CD14-positive monocyte (primary cell): ENCODE measurements around the gene TAF11L4. TPM values are rescaled to one million over a fixed set of nuclear protein-coding genes. Genes with fewer than 3 reads are reported as not detected.
"Not testable (repeated sequence)": the region's sequence is repeated elsewhere in the genome, so short reads cannot be mapped to it uniquely, and the experiment has no call there.

Source experiments
- DNase-seq, 3 donors: peaks; one replicate each; pipeline ENCODE4 v3.0.0-alpha.2; 2011 to 2022
- H2AFZ ChIP-seq: 2 replicates; pipeline ENCODE4 v1.6.0; 2012; ENCODE audit warnings: mild to moderate bottlenecking, low read depth, low read length, inconsistent platforms; ENCODE audit not compliant: insufficient read depth, poor library complexity, severe bottlenecking
- H3K27ac ChIP-seq, 2 donors: 1 replicate in 1 of 2; 2 replicates in 1 of 2; pipeline ENCODE4 v1.5.1; 2012 to 2013; ENCODE audit warnings: low read length in 2 of 2, control low read depth in 1 of 2, inconsistent platforms in 1 of 2, low read depth in 1 of 2, mild to moderate bottlenecking in 1 of 2
- H3K27me3 ChIP-seq, 2 donors: one replicate each; pipeline versions ENCODE4 v1.6.0 to v1.6.1; 2011 to 2013; ENCODE audit warnings: low read length in 2 of 2; ENCODE audit not compliant: control insufficient read depth in 2 of 2, insufficient read depth in 2 of 2
- H3K36me3 ChIP-seq, 2 donors: replicated peaks in 1 of 2; 1 replicate in 1 of 2; 2 replicates in 1 of 2; pipeline versions ENCODE4 v1.5.1 to v1.6.1; 2012 to 2013; ENCODE audit warnings: low read length in 2 of 2, control low read depth in 1 of 2, inconsistent platforms in 1 of 2, mild to moderate bottlenecking in 1 of 2; ENCODE audit not compliant: insufficient read depth in 2 of 2, control insufficient read depth in 1 of 2
- H3K4me1 ChIP-seq, 2 donors: 1 replicate in 1 of 2; 2 replicates in 1 of 2; pipeline versions ENCODE4 v1.5.1 to v1.6.1; 2012 to 2013; ENCODE audit warnings: low read length in 2 of 2, control low read depth in 1 of 2, inconsistent platforms in 1 of 2, mild to moderate bottlenecking in 1 of 2, moderate library complexity in 1 of 2; ENCODE audit not compliant: insufficient read depth in 2 of 2, control insufficient read depth in 1 of 2
- H3K4me2 ChIP-seq: replicated peaks from 2 replicates; pipeline ENCODE3; 2012; ENCODE audit warnings: low read length, moderate library complexity, mild to moderate bottlenecking; ENCODE audit not compliant: poor library complexity, severe bottlenecking; ENCODE audit errors: extremely low read depth
- H3K4me3 ChIP-seq, 3 experiments: fragments of 200-600 bp in 1 of 3; sonication (generic) in 1 of 3; replicated peaks in 1 of 3; 1 replicate in 2 of 3; 2 replicates in 1 of 3; pipeline ENCODE4 v1.5.1; 2011 to 2013; ENCODE audit warnings: low read length in 3 of 3, mild to moderate bottlenecking in 3 of 3, control low read depth in 2 of 3, low read depth in 2 of 3, inconsistent platforms in 1 of 3, moderate library complexity in 1 of 3
- H3K79me2 ChIP-seq: 2 replicates; pipeline ENCODE4 v1.6.0; 2012; ENCODE audit warnings: mild to moderate bottlenecking, control low read depth, inconsistent platforms, low read length, moderate library complexity; ENCODE audit not compliant: insufficient read depth
- H3K9ac ChIP-seq: 2 replicates; pipeline ENCODE4 v1.6.0; 2017; ENCODE audit warnings: low read length, mild to moderate bottlenecking; ENCODE audit not compliant: insufficient read depth, poor library complexity, severe bottlenecking
- H3K9me3 ChIP-seq, 2 donors: replicated peaks in 1 of 2; 1 replicate in 1 of 2; 2 replicates in 1 of 2; pipeline versions ENCODE4 v1.5.1 to v1.6.1; 2012 to 2013; ENCODE audit warnings: low read length in 2 of 2, control low read depth in 1 of 2; ENCODE audit not compliant: control insufficient read depth in 1 of 2, insufficient read depth in 1 of 2
- H4K20me1 ChIP-seq: 2 replicates; pipeline ENCODE4 v1.6.0; 2012; ENCODE audit warnings: mild to moderate bottlenecking, low read length, control low read depth, moderate library complexity; ENCODE audit not compliant: insufficient read depth
- H3K27ac Mint-ChIP-seq, 7 donors: one replicate each; pipeline ENCODE4 v1.8.0; 2020; ENCODE audit warnings: mild to moderate bottlenecking in 7 of 7, mixed read lengths in 7 of 7, moderate library complexity in 6 of 7, inconsistent platforms in 2 of 7
- H3K27me3 Mint-ChIP-seq, 3 donors: one replicate each; pipeline ENCODE4 v1.8.0; 2021 to 2022; ENCODE audit warnings: low read depth in 3 of 3, mild to moderate bottlenecking in 3 of 3, mixed read lengths in 3 of 3, moderate library complexity in 3 of 3, inconsistent platforms in 1 of 3
- H3K36me3 Mint-ChIP-seq, 2 donors: one replicate each; pipeline ENCODE4 v1.8.0; 2020; ENCODE audit warnings: mixed read lengths in 2 of 2, inconsistent platforms in 1 of 2, mild to moderate bottlenecking in 1 of 2
- H3K4me1 Mint-ChIP-seq: one replicate; pipeline ENCODE4 v1.8.0; 2020; ENCODE audit warnings: mild to moderate bottlenecking, mixed read lengths
- H3K4me3 Mint-ChIP-seq, 2 donors: one replicate each; pipeline ENCODE4 v1.8.0; 2020; ENCODE audit warnings: mild to moderate bottlenecking in 2 of 2, mixed read lengths in 2 of 2, moderate library complexity in 1 of 2
- H3K9me3 Mint-ChIP-seq, 7 donors: one replicate each; pipeline ENCODE4 v1.8.0; 2020 to 2022; ENCODE audit warnings: mixed read lengths in 7 of 7, mild to moderate bottlenecking in 6 of 7, moderate library complexity in 6 of 7, inconsistent platforms in 2 of 7
- WGBS: methylation state at CpG from one replicate; pipeline ENCODE4 v1.1.5; 2013; ENCODE audit warnings: missing lambda C conversion rate; ENCODE audit not compliant: insufficient coverage; 5-methylcytosine and 5-hydroxymethylcytosine counted together
- intact Hi-C, 2 donors: fragments of 100-400 bp; cut with micrococcal nuclease; formaldehyde crosslinking; loops; one replicate each; pipeline versions ENCODE4 v1.15.0 to v1.15.1; 2023
- polyA plus RNA-seq, 3 donors: library from polyadenylated mRNA; depleted of rRNA in 1 of 3; unstranded in 2 of 3; stranded (reverse) in 1 of 3; fragments of 300-500 nt in 2 of 3; fragments of >200 nt in 1 of 3; fragmentation: Illumina TruSeq in 2 of 3; gene quantifications; 1 replicate in 2 of 3; 2 replicates in 1 of 3; pipeline ENCODE4 v1.2.3, GENCODE V29; 2012 to 2021
- TF ChIP-seq, protein P1 (sequence below): fragments of 200-600 bp; IDR thresholded peaks from one replicate; pipeline ENCODE4 v1.8.0; 2022; ENCODE audit warnings: antibody characterized with exemption, mild to moderate bottlenecking

Gene TAF11L4
- polyA plus RNA-seq, 3 donors: not detected

DNA sequence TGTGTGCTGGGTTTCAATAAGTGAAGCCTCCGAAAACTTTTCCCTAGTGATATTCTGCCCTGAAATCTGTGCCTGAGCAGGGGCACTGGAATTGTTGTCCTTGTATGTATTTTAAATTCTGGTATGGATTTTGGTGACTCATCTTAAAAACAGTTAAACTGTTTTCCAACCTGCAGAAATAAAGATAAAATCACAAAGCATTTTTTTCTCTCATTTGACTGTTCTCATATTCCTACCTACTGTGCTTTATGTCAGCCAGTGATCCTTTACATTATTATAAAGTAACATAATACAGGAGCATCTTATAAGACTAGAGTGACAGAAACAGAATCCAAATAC lies 34.5 kb upstream of the TAF11L4 start:
- Mint-ChIP-seq H3K9me3 (peaks cover 4 to 13% (median 6%) of the 10 kb centered on the region in 7 donors), H3K4me3 (no peak overlapping the region), H3K27ac (no peak overlapping the region), H3K36me3 (no peaks in the 10 kb centered on the region), H3K27me3 (peaks cover 1 to 3% (median 2%) of the 10 kb centered on the region in 3 donors), H3K4me1 (peaks cover 12% of the 10 kb centered on the region)
- TF ChIP-seq, protein P1, sequence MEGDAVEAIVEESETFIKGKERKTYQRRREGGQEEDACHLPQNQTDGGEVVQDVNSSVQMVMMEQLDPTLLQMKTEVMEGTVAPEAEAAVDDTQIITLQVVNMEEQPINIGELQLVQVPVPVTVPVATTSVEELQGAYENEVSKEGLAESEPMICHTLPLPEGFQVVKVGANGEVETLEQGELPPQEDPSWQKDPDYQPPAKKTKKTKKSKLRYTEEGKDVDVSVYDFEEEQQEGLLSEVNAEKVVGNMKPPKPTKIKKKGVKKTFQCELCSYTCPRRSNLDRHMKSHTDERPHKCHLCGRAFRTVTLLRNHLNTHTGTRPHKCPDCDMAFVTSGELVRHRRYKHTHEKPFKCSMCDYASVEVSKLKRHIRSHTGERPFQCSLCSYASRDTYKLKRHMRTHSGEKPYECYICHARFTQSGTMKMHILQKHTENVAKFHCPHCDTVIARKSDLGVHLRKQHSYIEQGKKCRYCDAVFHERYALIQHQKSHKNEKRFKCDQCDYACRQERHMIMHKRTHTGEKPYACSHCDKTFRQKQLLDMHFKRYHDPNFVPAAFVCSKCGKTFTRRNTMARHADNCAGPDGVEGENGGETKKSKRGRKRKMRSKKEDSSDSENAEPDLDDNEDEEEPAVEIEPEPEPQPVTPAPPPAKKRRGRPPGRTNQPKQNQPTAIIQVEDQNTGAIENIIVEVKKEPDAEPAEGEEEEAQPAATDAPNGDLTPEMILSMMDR: no peak
- H4K20me1 ChIP-seq: no peaks in the 10 kb centered on the region
- 100% methylated on average over 1 of the region's 1 CpG for WGBS
- H3K27me3 ChIP-seq: no peaks in the 10 kb centered on the region
- H3K36me3 ChIP-seq: no peaks in the 10 kb centered on the region
- H3K4me1 ChIP-seq: peaks cover 0 to 3% of the 10 kb centered on the region in 2 donors
- no peak for DNase-seq
- H3K4me3 ChIP-seq: no peak overlapping the region
- no peaks in the 10 kb centered on the region for H3K79me2 ChIP-seq
- H3K4me2 ChIP-seq: no peak overlapping the region
- H3K9ac ChIP-seq: no peak overlapping the region
- no peak overlapping the region for H2AFZ ChIP-seq
- peaks cover 0 to 12% of the 10 kb centered on the region in 2 donors for H3K9me3 ChIP-seq
- intact Hi-C loops: no loop called here
- H3K27ac ChIP-seq: no peak overlapping the region

DNA sequence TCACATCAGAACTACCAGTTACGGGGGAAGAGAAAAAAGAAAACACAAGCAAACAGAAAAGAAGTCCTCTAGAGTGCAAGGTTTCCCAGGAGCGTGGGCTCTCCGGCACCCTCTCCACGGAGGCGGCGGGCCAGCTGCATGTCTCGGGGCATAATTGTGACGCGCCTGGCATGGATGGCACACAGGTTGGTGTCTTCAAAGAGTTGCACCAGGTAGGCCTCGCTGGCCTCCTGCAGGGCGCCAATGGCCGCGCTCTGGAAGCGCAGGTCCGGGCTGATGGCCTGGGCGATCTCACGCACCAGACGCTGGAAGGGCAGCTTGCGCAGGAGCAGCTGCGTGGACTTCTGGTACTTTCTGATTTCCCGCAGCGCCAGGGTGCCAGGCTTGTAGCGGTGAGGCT lies 30.3 kb upstream of the TAF11L4 start:
- H3K4me3 Mint-ChIP-seq, H4K20me1 ChIP-seq, H3K27ac Mint-ChIP-seq, H2AFZ ChIP-seq, DNase-seq, H3K36me3 Mint-ChIP-seq, H3K9ac ChIP-seq, intact Hi-C loops, H3K27me3 ChIP-seq, H3K36me3 ChIP-seq, H3K4me2 ChIP-seq, H3K27ac ChIP-seq, H3K4me3 ChIP-seq, H3K27me3 Mint-ChIP-seq, H3K79me2 ChIP-seq, H3K4me1 ChIP-seq, H3K4me1 Mint-ChIP-seq: not testable (repeated sequence)
- 99% methylated on average over 20 of the region's 23 CpGs for WGBS
- peaks cover 0 to 17% of the 10 kb centered on the region in 2 donors for H3K9me3 ChIP-seq
- H3K9me3 Mint-ChIP-seq: peaks cover 7 to 15% (median 11%) of the 10 kb centered on the region in 7 donors
